Measurements from ENCODE around the gene FAM120B. TPM values are rescaled to one million over a fixed set of nuclear protein-coding genes. Genes with fewer than 3 reads are reported as not detected.
A peak's percentile ranks its signal among the peaks of the same experiment; 100 is the strongest.

Gene FAM120B
- total RNA-seq, 2 donors from 2014 or later = 14.7 to 18.6 TPM

GRCh38 chr6:170307080-170307545 lies 555 bp downstream of the FAM120B start:
- H3K9me3 ChIP-seq = no peaks in the 10 kb centered on the region
- no peak for DNase-seq (ENCODE audit: low spot score)
- H3K27ac ChIP-seq = peak overlapping the region; percentile 88 to 94
- no peaks in the 10 kb centered on the region for H3K27me3 ChIP-seq
- no peak for TF ChIP-seq CTCF (IDR thresholded peaks at IDR 0.05)
- peak overlapping the region; percentile 72 to 96 for H3K4me3 ChIP-seq
- peaks cover 5 to 38% of the 10 kb centered on the region in 2 donors for H3K4me1 ChIP-seq
- H3K36me3 ChIP-seq = no peaks in the 10 kb centered on the region

GRCh38 chr6:170308761-170309160 lies 2.2 kb downstream of the FAM120B start:
- DNase-seq (ENCODE audit: low spot score) = no peak
- H3K36me3 ChIP-seq = no peaks in the 10 kb centered on the region
- TF ChIP-seq CTCF (IDR thresholded peaks at IDR 0.05) = no peak
- H3K9me3 ChIP-seq = no peaks in the 10 kb centered on the region
- no peak overlapping the region for H3K4me3 ChIP-seq
- no peak overlapping the region for H3K27ac ChIP-seq
- H3K4me1 ChIP-seq = peaks cover 5 to 53% of the 10 kb centered on the region in 2 donors
- H3K27me3 ChIP-seq = no peaks in the 10 kb centered on the region

GRCh38 chr6:170311696-170312095 lies 5.1 kb downstream of the FAM120B start:
- H3K4me1 ChIP-seq = peaks cover 5 to 65% of the 10 kb centered on the region in 2 donors
- TF ChIP-seq CTCF (IDR thresholded peaks at IDR 0.05) = no peak

GRCh38 chr6:170312876-170313275 lies 6.3 kb downstream of the FAM120B start:
- DNase-seq (ENCODE audit: low spot score) = no peak
- Histone ChIP-seq H3K27me3 (no peaks in the 10 kb centered on the region), H3K36me3 (peaks cover 3% of the 10 kb centered on the region), H3K9me3 (no peaks in the 10 kb centered on the region), H3K27ac (no peak overlapping the region), H3K4me3 (no peak overlapping the region), H3K4me1 (peaks cover 0 to 66% of the 10 kb centered on the region in 2 donors)
- TF ChIP-seq CTCF (IDR thresholded peaks at IDR 0.05) = no peak

More at GRCh38 chr6:170311696-170312095, 5.1 kb downstream of the FAM120B start:
- Histone ChIP-seq H3K27ac (no peak overlapping the region), H3K36me3 (no peaks in the 10 kb centered on the region), H3K27me3 (no peaks in the 10 kb centered on the region), H3K9me3 (no peaks in the 10 kb centered on the region), H3K4me3 (no peak overlapping the region)
- DNase-seq (ENCODE audit: low spot score) = no peak

- no peak for DNase-seq (ENCODE audit: low spot score)
- Histone ChIP-seq H3K36me3 (peaks cover 13% of the 10 kb centered on the region), H3K27me3 (no peaks in the 10 kb centered on the region), H3K9me3 (no peaks in the 10 kb centered on the region), H3K27ac (no peak overlapping the region), H3K4me3 (no peak overlapping the region), H3K4me1 (peaks cover 0 to 59% of the 10 kb centered on the region in 2 donors)
- TF ChIP-seq CTCF (IDR thresholded peaks at IDR 0.05) = no peak
These were observed 7.2 kb downstream of the FAM120B start for GRCh38 chr6:170313716-170314295.

GRCh38 chr6:170314983-170315382 lies 8.4 kb downstream of the FAM120B start:
- DNase-seq (ENCODE audit: low spot score) = no peak

More at GRCh38 chr6:170314983-170315382, 8.4 kb downstream of the FAM120B start:
- H3K4me3 ChIP-seq = no peak overlapping the region
- peaks cover 20% of the 10 kb centered on the region for H3K36me3 ChIP-seq
- H3K4me1 ChIP-seq = peaks cover 0 to 50% of the 10 kb centered on the region in 2 donors
- peak overlapping the region; percentile 32 to 71 for H3K27ac ChIP-seq
- no peak for TF ChIP-seq CTCF (IDR thresholded peaks at IDR 0.05)
- no peaks in the 10 kb centered on the region for H3K9me3 ChIP-seq
- H3K27me3 ChIP-seq = no peaks in the 10 kb centered on the region

Data from right atrium auricular region (tissue), 2 donors.